ENCODE measurements around the gene BEND7. TPM values are rescaled to one million over a fixed set of nuclear protein-coding genes. Genes with fewer than 3 reads are reported as not detected.

The BEND7 gene
- total and polyA plus RNA-seq, 8 donors, result 12.8 to 21.3 (median 19.6) TPM

- Histone ChIP-seq H3K9me3 (no peaks in the 10 kb centered on the region), H3K4me3 (no peak overlapping the region), H3K27ac (no peak overlapping the region), H3K4me1 (no peaks in the 10 kb centered on the region), H3K36me3 (no peaks in the 10 kb centered on the region), H3K27me3 (no peaks in the 10 kb centered on the region)
- intact Hi-C loops (cut with DNase I), result no loop called here
- ATAC-seq (no peak), DNase-seq (no peak)
- no peak for TF ChIP-seq CTCF (IDR thresholded peaks at IDR 0.05)
Observed at GRCh38 chr10:13393640-13394039, 135.2 kb downstream of the BEND7 start.

- intact Hi-C loops (cut with DNase I), result no loop called here
- DNase-seq (no peak), ATAC-seq (no peak)
- TF ChIP-seq CTCF (IDR thresholded peaks at IDR 0.05), result no peak
- H3K4me3 ChIP-seq, result no peak overlapping the region
- no peaks in the 10 kb centered on the region for H3K4me1 ChIP-seq
- H3K36me3 ChIP-seq, result no peaks in the 10 kb centered on the region
- no peaks in the 10 kb centered on the region for H3K9me3 ChIP-seq
- H3K27ac ChIP-seq, result no peak overlapping the region
- no peaks in the 10 kb centered on the region for H3K27me3 ChIP-seq
Observed at GRCh38 chr10:13392701-13393100, 136.1 kb downstream of the BEND7 start.

Other genes with a start within 250 kb of the BEND7 start
- 10 to 100 TPM; 26.4 to 46.9 TPM for gene PHYH, start 228.9 kb downstream of the BEND7 start, total RNA-seq
- 10 to 100 TPM; 28.0 to 33.0 (median 31.1) TPM for gene PHYH, start 228.9 kb downstream of the BEND7 start, polyA plus RNA-seq (ENCODE audit: insufficient read length in 6 of 6)
- gene SEPHS1, start 180.7 kb downstream of the BEND7 start, total RNA-seq, result 10 to 100 TPM; 33.3 to 34.8 TPM
- 100 to 1,000 TPM in 5 of 6 donors, 10 to 100 TPM in 1; 98.7 to 134 (median 112) TPM for gene SEPHS1, start 180.7 kb downstream of the BEND7 start, polyA plus RNA-seq (ENCODE audit: insufficient read length in 6 of 6)
- gene PRPF18, start 58.0 kb upstream of the BEND7 start, total RNA-seq, result 10 to 100 TPM; 17.0 to 19.7 TPM
- 10 to 100 TPM; 25.2 to 29.1 (median 26.9) TPM for gene PRPF18, start 58.0 kb upstream of the BEND7 start, polyA plus RNA-seq (ENCODE audit: insufficient read length in 6 of 6)